Panc1 (cell line): Measurements from ENCODE around the gene ITPKC.

Source experiments
- CTCF ChIP-seq: fragments of 450-650 bp; IDR thresholded peaks from 2 replicates; pipeline ENCODE4 v1.5.1; 2017; ENCODE audit warnings: mild to moderate bottlenecking
- POLR2AphosphoS5 ChIP-seq: IDR thresholded peaks from 2 replicates; pipeline ENCODE4 v1.6.1; 2012; ENCODE audit warnings: mild to moderate bottlenecking, low read depth, low read length, moderate library complexity
- TCF7L2 ChIP-seq: IDR thresholded peaks from 2 replicates; pipeline ENCODE4 v1.6.1; 2011; ENCODE audit warnings: mild to moderate bottlenecking, low read depth, low read length, inconsistent platforms

GRCh38 chr19:40763526-40763925, 46.6 kb downstream of the ITPKC start:
- no peak for TF ChIP-seq POLR2AphosphoS5
- no peak for TF ChIP-seq CTCF
- TF ChIP-seq TCF7L2 = no peak
